Right lobe of liver (tissue), 6 donors: ENCODE results near the gene FEN1. TPM values are rescaled to one million over a fixed set of nuclear protein-coding genes. Genes with fewer than 3 reads are reported as not detected.

Experiments
- ATAC-seq, 4 donors: fragments of 200-7000 bp; cut with Tn5 transposase; one replicate each; pipeline ENCODE4 v1.9.1; 2020; ENCODE audit warnings: mild to moderate bottlenecking in 4 of 4, moderate library complexity in 4 of 4
- DNase-seq, 3 donors: peaks; one replicate each; pipeline ENCODE4 v3.0.0-alpha.2; 2020
- H3K27ac ChIP-seq, 3 donors: fragments of 200-600 bp; one replicate each; pipeline ENCODE4 v1.8.0; 2022
- H3K27me3 ChIP-seq, 2 donors: fragments of 200-600 bp; one replicate each; pipeline ENCODE4 v1.8.0; 2022
- H3K36me3 ChIP-seq, 4 donors: fragments of 200-600 bp; sonication (generic) in 1 of 4; one replicate each; pipeline versions ENCODE4 v1.5.1 to v1.8.0; 2017 to 2022; ENCODE audit warnings: control low read depth in 1 of 4
- H3K4me1 ChIP-seq, 4 donors: fragments of 200-600 bp; sonication (generic) in 1 of 4; one replicate each; pipeline versions ENCODE4 v1.5.1 to v1.8.0; 2017 to 2022; ENCODE audit warnings: control low read depth in 1 of 4
- H3K4me3 ChIP-seq, 3 donors: fragments of 200-600 bp; one replicate each; pipeline ENCODE4 v1.8.0; 2022
- H3K9me3 ChIP-seq, 4 donors: fragments of 200-600 bp; sonication (generic) in 1 of 4; one replicate each; pipeline versions ENCODE4 v1.5.1 to v1.8.0; 2017 to 2022; ENCODE audit warnings: control low read depth in 1 of 4
- CTCF ChIP-seq, 4 donors: fragments of 200-600 bp in 3 of 4; fragments of 450-650 bp in 1 of 4; IDR thresholded peaks; one replicate each; pipeline versions ENCODE4 v1.5.1 to v1.8.0; 2016 to 2022; ENCODE audit warnings: antibody characterized with exemption in 4 of 4, mild to moderate bottlenecking in 2 of 4
- POLR2A ChIP-seq: fragments of 450-650 bp; IDR thresholded peaks from one replicate; pipeline ENCODE4 v1.6.1; 2017; ENCODE audit warnings: antibody characterized with exemption, mild to moderate bottlenecking
- WGBS: methylation state at CpG from one replicate; pipeline ENCODE4 v1.1.6; 2018; ENCODE audit warnings: low coverage, low lambda C conversion rate; ENCODE audit not compliant: insufficient coverage; ENCODE audit errors: missing lambda C conversion rate; 5-methylcytosine and 5-hydroxymethylcytosine counted together
- intact Hi-C, 2 donors: fragments of 100-400 bp; cut with DNase I; formaldehyde crosslinking; loops; one replicate each; pipeline versions ENCODE4 v1.11.2 to v1.14.1; 2022
- total RNA-seq, 6 experiments: library from RNA; depleted of rRNA in 2 of 6; stranded (reverse); fragments of >200 nt in 2 of 6; fragmentation: NEBNext Ultra II Directional in 3 of 6; extraction: Animal tissue kit (Norgen Biotek cat#: 25700) in 3 of 6; gene quantifications; one replicate each; pipeline versions ENCODE4 v1.1.0 to v1.2.4, GENCODE V29; 2016 to 2023
- donor health status: DM: no; HTN: yes; CAD: no.
- donor health status: DM: no; HTN: no; CAD: no.
- donor health status: DM: no; HTN: no; CAD: no.
- donor health status: DM: no; HTN: yes; CAD: no.
- donor health status: DM: no; HTN: yes; CAD: no.

The FEN1 gene
- total RNA-seq, 6 experiments from 2014 or later: 4.0 to 13.3 (median 5.4) TPM

GRCh38 chr11:61752925-61753521 lies 39.7 kb upstream of the FEN1 start:
- H3K4me3 ChIP-seq: peak overlapping the region; percentile 57 to 61 (median 61)
- peaks cover 0 to 26% (median 0%) of the 10 kb centered on the region in 4 donors for H3K4me1 ChIP-seq
- 16% methylated on average over 9 of the region's 17 CpGs for WGBS
- ATAC-seq (no peak), DNase-seq (no peak)
- TF ChIP-seq POLR2A (no peak), CTCF (IDR thresholded peaks at IDR 0.05) (no peak)
- no peaks in the 10 kb centered on the region for H3K27me3 ChIP-seq
- intact Hi-C loops: no loop called here
- peak overlapping the region in 2 of 3 donors; percentile 33 for H3K27ac ChIP-seq
- no peaks in the 10 kb centered on the region for H3K9me3 ChIP-seq
- H3K36me3 ChIP-seq: no peaks in the 10 kb centered on the region

- H3K27ac ChIP-seq: no peak overlapping the region
These were observed 39.0 kb upstream of the FEN1 start for GRCh38 chr11:61753672-61754071.

GRCh38 chr11:61754534-61755482 lies 37.9 kb upstream of the FEN1 start:
- Histone ChIP-seq H3K36me3 (no peaks in the 10 kb centered on the region), H3K4me3 (no peak overlapping the region), H3K27me3 (no peaks in the 10 kb centered on the region), H3K9me3 (no peaks in the 10 kb centered on the region), H3K4me1 (peaks cover 0 to 26% (median 0%) of the 10 kb centered on the region in 4 donors), H3K27ac (peak overlapping the region in 1 of 3 donors; percentile 98)
- TF ChIP-seq POLR2A: no peak
- no peak for TF ChIP-seq CTCF (IDR thresholded peaks at IDR 0.05)
- 64% methylated on average over 3 of the region's 31 CpGs for WGBS
- intact Hi-C loops: no loop called here
- ATAC-seq (no peak), DNase-seq (no peak)

More at GRCh38 chr11:61753672-61754071, 39.0 kb upstream of the FEN1 start:
- H3K27me3 ChIP-seq: no peaks in the 10 kb centered on the region
- H3K36me3 ChIP-seq: no peaks in the 10 kb centered on the region
- peak overlapping the region in 1 of 3 donors; percentile 61 for H3K4me3 ChIP-seq
- H3K9me3 ChIP-seq: no peaks in the 10 kb centered on the region
- H3K4me1 ChIP-seq: peaks cover 0 to 26% (median 0%) of the 10 kb centered on the region in 4 donors
- intact Hi-C loops: no loop called here
- no peak for ATAC-seq
- TF ChIP-seq POLR2A (no peak), CTCF (IDR thresholded peaks at IDR 0.05) (no peak)
- DNase-seq: no peak
- 81% methylated on average over 3 of the region's 5 CpGs for WGBS

GRCh38 chr11:61756147-61756451 lies 36.6 kb upstream of the FEN1 start:
- WGBS: 36% methylated on average over 3 of the region's 4 CpGs

More at GRCh38 chr11:61756147-61756451, 36.6 kb upstream of the FEN1 start:
- Histone ChIP-seq H3K9me3 (no peaks in the 10 kb centered on the region), H3K27me3 (no peaks in the 10 kb centered on the region), H3K36me3 (no peaks in the 10 kb centered on the region), H3K27ac (peak overlapping the region; percentile 92 to 98 (median 94)), H3K4me1 (peaks cover 0 to 26% (median 0%) of the 10 kb centered on the region in 4 donors), H3K4me3 (peak overlapping the region in 2 of 3 donors; percentile 51 to 52)
- no peak for ATAC-seq
- TF ChIP-seq POLR2A (no peak), CTCF (IDR thresholded peaks at IDR 0.05) (no peak)
- no peak for DNase-seq
- intact Hi-C loops: no loop called here
